Sigmoid colon (tissue), 7 donors: ENCODE measurements around the gene CAMK1D. TPM values are rescaled to one million over a fixed set of nuclear protein-coding genes. Genes with fewer than 3 reads are reported as not detected.

ENCODE experiments used
- DNase-seq: peaks from one replicate; pipeline ENCODE4 v3.0.0-alpha.2; 2019
- H3K27ac ChIP-seq, 4 donors: fragments of 200-600 bp; sonication (generic); one replicate each; pipeline ENCODE4 v1.5.1; 2016 to 2019; ENCODE audit warnings: mild to moderate bottlenecking in 1 of 4
- H3K27me3 ChIP-seq, 3 donors: fragments of 200-600 bp; sonication (generic); one replicate each; pipeline ENCODE4 v1.5.1; 2019; ENCODE audit warnings: mild to moderate bottlenecking in 1 of 3
- H3K36me3 ChIP-seq, 4 donors: fragments of 200-600 bp; sonication (generic); one replicate each; pipeline ENCODE4 v1.5.1; 2016 to 2019
- H3K4me1 ChIP-seq, 4 donors: fragments of 200-600 bp; sonication (generic); one replicate each; pipeline ENCODE4 v1.5.1; 2017 to 2019
- H3K4me3 ChIP-seq, 4 donors: fragments of 200-600 bp; sonication (generic); one replicate each; pipeline ENCODE4 v1.5.1; 2017 to 2019; ENCODE audit warnings: mild to moderate bottlenecking in 2 of 4, moderate library complexity in 1 of 4
- H3K9me3 ChIP-seq, 4 donors: fragments of 200-600 bp in 3 of 4; sonication (generic) in 3 of 4; one replicate each; pipeline versions ENCODE4 v1.5.1 to v1.6.1; 2013 to 2019
- EP300 ChIP-seq, 4 donors: sonication (generic); formaldehyde crosslinking; IDR thresholded peaks; one replicate each; pipeline ENCODE4 v1.6.1; 2017; ENCODE audit warnings: antibody characterized with exemption in 4 of 4
- POLR2A ChIP-seq, 2 donors: fragments of 450-650 bp; IDR thresholded peaks; one replicate each; pipeline ENCODE4 v1.6.1; 2016; ENCODE audit warnings: antibody characterized with exemption in 2 of 2, mild to moderate bottlenecking in 2 of 2, moderate library complexity in 2 of 2
- POLR2AphosphoS5 ChIP-seq, 4 donors: sonication (generic); formaldehyde crosslinking; IDR thresholded peaks; one replicate each; pipeline ENCODE4 v1.6.1; 2017; ENCODE audit warnings: antibody characterized with exemption in 4 of 4
- WGBS, 2 donors: extraction: QIAGEN DNeasy Blood & Tissue Kit; methylation state at CpG; one replicate each; pipeline ENCODE4 v1.1.7; 2013; 5-methylcytosine and 5-hydroxymethylcytosine counted together
- intact Hi-C: fragments of 100-400 bp; cut with DNase I; formaldehyde crosslinking; loops from one replicate; pipeline ENCODE4 v1.15.1; 2023
- polyA plus RNA-seq, 3 donors: library from polyadenylated mRNA; stranded (reverse); fragments of 200-250 nt; gene quantifications; one replicate each; pipeline ENCODE4 v1.2.3, GENCODE V29; 2013
- total RNA-seq, 4 donors: library from RNA; depleted of rRNA; stranded (reverse); fragments of >200 nt; gene quantifications; one replicate each; pipeline ENCODE4 v1.1.0, GENCODE V29; 2016
- TF ChIP-seq, protein P1 (sequence below), 4 experiments: fragments of 450-650 bp in 3 of 4; fragments of 200-600 bp in 1 of 4; IDR thresholded peaks; one replicate each; pipeline ENCODE4 v1.5.1; 2016 to 2019; ENCODE audit warnings: antibody characterized with exemption in 4 of 4, mild to moderate bottlenecking in 3 of 4, moderate library complexity in 2 of 4
- donor health status: healthy with polysubstance abuse.
- donor health status: Bipolar disorder and iron deficiency.
- donor health status: healthy.

Gene CAMK1D
- total and polyA plus RNA-seq, 7 donors: 7.2 to 11.5 (median 8.6) TPM

DNA sequence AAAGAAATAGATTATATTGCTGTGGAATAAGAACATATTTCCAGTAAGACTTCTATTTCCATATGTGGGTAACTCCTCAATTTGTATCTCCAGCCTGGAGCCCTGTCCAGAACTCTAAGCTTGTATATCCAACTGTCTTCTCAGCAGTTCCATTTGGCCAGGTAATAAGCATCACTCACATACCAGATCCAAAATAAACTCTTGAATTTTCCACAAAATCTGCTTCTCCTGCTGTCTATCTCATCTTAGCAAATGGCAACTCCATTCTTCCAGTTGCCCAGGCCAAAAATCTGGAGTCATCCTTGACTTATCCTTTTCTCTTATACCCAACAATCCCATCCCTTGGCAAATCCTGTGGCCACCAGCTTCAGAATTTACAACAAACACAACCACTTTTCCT lies 325.8 kb downstream of the CAMK1D start:
- no peaks in the 10 kb centered on the region for H3K36me3 ChIP-seq
- no peak overlapping the region for H3K4me3 ChIP-seq
- TF ChIP-seq, protein P1, sequence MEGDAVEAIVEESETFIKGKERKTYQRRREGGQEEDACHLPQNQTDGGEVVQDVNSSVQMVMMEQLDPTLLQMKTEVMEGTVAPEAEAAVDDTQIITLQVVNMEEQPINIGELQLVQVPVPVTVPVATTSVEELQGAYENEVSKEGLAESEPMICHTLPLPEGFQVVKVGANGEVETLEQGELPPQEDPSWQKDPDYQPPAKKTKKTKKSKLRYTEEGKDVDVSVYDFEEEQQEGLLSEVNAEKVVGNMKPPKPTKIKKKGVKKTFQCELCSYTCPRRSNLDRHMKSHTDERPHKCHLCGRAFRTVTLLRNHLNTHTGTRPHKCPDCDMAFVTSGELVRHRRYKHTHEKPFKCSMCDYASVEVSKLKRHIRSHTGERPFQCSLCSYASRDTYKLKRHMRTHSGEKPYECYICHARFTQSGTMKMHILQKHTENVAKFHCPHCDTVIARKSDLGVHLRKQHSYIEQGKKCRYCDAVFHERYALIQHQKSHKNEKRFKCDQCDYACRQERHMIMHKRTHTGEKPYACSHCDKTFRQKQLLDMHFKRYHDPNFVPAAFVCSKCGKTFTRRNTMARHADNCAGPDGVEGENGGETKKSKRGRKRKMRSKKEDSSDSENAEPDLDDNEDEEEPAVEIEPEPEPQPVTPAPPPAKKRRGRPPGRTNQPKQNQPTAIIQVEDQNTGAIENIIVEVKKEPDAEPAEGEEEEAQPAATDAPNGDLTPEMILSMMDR (IDR thresholded peaks at IDR 0.05): no peak
- intact Hi-C loops: no loop called here
- H3K27me3 ChIP-seq: no peaks in the 10 kb centered on the region
- DNase-seq: no peak
- no peaks in the 10 kb centered on the region for H3K4me1 ChIP-seq
- H3K9me3 ChIP-seq: no peaks in the 10 kb centered on the region
- no peak overlapping the region for H3K27ac ChIP-seq

DNA sequence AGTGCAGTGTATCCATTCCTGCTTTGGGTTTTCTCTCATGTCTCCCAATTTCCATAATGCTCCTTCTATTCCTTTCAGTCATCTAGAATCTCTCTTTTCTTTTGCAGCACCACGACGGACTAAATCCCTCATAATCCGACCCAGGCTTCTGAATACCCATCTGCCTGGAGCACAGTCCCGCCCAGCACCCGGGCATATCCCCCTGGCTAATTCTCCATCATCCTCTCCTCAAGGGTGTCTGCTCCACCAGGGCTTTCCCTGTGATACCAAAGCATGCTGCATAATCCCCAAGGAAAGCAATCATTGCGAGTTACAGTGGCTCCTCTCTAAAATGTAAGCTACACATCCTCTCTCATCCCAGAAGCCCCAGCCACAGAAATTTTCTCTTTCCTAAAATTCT lies 330.3 kb downstream of the CAMK1D start:
- TF ChIP-seq POLR2A (IDR thresholded peaks at IDR 0.05) (no peak), EP300 (IDR thresholded peaks at IDR 0.05) (no peak), POLR2AphosphoS5 (IDR thresholded peaks at IDR 0.05) (no peak)
- TF ChIP-seq, protein P1 (IDR thresholded peaks at IDR 0.05): no peak
- H3K4me1 ChIP-seq: no peaks in the 10 kb centered on the region
- intact Hi-C loops: no loop called here
- no peaks in the 10 kb centered on the region for H3K27me3 ChIP-seq
- H3K9me3 ChIP-seq: no peaks in the 10 kb centered on the region
- H3K36me3 ChIP-seq: no peaks in the 10 kb centered on the region
- no peak overlapping the region for H3K27ac ChIP-seq
- 96 to 97% methylated on average over 6 of the region's 6 CpGs for WGBS, 2 donors
- DNase-seq: no peak
- no peak overlapping the region for H3K4me3 ChIP-seq

DNA sequence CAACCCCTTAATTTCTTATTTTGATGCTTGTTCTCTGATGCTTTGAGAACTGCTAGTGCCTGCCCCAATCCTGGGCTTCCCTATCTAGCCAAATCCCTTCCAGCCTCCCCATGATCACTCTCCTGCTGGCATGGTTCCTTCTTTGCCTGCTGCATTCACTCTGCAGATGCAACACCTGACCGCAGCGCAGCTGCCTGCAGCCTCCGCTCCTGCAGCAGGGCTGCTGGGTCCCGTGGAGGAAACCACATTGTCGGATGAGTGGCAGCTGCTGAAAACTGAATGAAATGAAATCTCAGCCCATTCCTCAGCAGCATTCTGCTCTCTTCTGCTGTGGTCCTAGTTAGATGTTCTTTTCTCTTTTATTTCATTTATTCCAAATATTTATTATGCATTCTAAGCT lies 331.9 kb downstream of the CAMK1D start:
- Histone ChIP-seq H3K27ac (no peak overlapping the region), H3K9me3 (no peaks in the 10 kb centered on the region), H3K4me1 (peaks cover 0 to 6% (median 0%) of the 10 kb centered on the region in 4 donors), H3K4me3 (no peak overlapping the region), H3K36me3 (no peaks in the 10 kb centered on the region), H3K27me3 (no peaks in the 10 kb centered on the region)
- WGBS, 2 donors: 80 to 94% methylated on average over 5 of the region's 5 CpGs
- DNase-seq: no peak
- TF ChIP-seq POLR2AphosphoS5 (IDR thresholded peaks at IDR 0.05): peak in 1 of 4 donors; percentile 30
- no peak for TF ChIP-seq POLR2A (IDR thresholded peaks at IDR 0.05)
- intact Hi-C loops: no loop called here

DNA sequence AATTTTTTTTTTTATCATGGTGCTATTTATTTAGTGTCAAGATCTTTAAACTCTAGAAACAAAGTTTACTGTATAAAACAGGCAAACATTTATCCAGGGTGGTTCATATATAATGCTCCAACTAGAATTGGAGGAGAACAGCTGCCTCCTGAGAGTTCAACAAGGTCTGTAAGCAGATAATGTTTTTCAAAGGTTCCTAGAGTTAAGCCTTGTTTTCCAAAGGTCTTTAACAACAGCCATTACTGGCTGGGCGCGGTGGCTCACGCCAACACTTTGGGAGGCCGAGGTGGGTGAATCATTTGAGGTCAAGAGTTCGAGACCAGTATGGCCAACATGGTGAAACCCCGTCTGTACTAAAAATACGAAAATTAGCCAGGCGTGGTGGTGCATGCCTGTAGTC lies 335.4 kb downstream of the CAMK1D start:
- Histone ChIP-seq H3K36me3 (no peaks in the 10 kb centered on the region), H3K9me3 (no peaks in the 10 kb centered on the region), H3K27ac (no peak overlapping the region), H3K4me1 (peaks cover 0 to 19% (median 15%) of the 10 kb centered on the region in 4 donors), H3K4me3 (no peak overlapping the region), H3K27me3 (no peaks in the 10 kb centered on the region)
- DNase-seq: no peak
- intact Hi-C loops: loop anchor here (5.0 kb wide), 1 partner anchor 77 kb away; no protein-coding TSS in a partner anchor
- WGBS, 2 donors: 27 to 72% methylated on average over 8 of the region's 8 CpGs
- TF ChIP-seq POLR2A (IDR thresholded peaks at IDR 0.05): no peak
- TF ChIP-seq EP300 (IDR thresholded peaks at IDR 0.05): no peak
- no peak for TF ChIP-seq POLR2AphosphoS5 (IDR thresholded peaks at IDR 0.05)
- TF ChIP-seq, protein P1 (IDR thresholded peaks at IDR 0.05): no peak

DNA sequence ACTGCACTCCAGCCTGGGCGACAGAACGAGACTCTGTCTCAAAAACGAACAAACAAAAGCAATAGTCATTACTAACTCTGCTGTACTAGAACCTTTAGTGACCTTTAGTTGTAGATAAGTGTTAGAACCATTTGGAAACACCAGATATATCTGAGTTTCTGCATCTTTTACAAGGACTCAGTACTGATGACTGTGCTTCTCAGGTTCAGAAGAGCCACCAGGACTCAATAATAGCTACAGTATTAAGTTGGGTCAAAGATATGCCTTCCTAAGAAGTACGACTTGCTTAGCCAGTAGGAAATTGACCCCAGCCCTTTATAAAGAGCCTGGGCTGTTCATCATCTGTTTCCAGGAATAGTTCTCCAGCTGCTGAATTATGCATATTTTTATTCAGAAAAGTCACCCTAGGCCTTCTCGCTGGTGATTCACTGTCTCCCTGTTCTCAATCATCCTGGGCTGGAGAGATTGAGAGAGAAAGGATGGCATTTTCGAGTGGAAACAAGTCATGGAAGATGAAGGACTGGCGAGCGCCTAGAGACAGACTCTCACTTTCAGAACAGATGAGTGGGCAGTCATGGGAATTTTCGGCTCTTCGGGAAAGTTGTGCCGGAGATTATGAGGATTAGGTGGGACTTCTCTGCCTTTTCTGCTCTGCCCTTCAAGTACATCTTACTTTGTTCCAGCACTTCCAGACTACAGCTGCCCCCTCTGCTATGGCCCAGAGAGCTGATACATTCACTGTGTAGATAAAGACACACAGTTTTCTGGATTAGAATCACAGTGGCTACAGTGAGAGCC lies 336.1 kb downstream of the CAMK1D start:
- no peaks in the 10 kb centered on the region for H3K36me3 ChIP-seq
- no peaks in the 10 kb centered on the region for H3K27me3 ChIP-seq
- 84 to 90% methylated on average over 11 of the region's 11 CpGs for WGBS, 2 donors
- H3K9me3 ChIP-seq: no peaks in the 10 kb centered on the region
- TF ChIP-seq EP300 (IDR thresholded peaks at IDR 0.05): no peak
- no peak overlapping the region for H3K4me3 ChIP-seq
- DNase-seq: no peak
- intact Hi-C loops: loop anchor here (5.0 kb wide), 1 partner anchor 78 kb away; no protein-coding TSS in a partner anchor
- H3K27ac ChIP-seq: no peak overlapping the region
- H3K4me1 ChIP-seq: peaks cover 0 to 26% (median 21%) of the 10 kb centered on the region in 4 donors
